IPS DF 19.7 (cell line): Measurements from ENCODE around the gene CHST11.

Source experiments
- DNase-seq: peaks from one replicate; pipeline ENCODE4 v3.0.0-alpha.2; 2013; ENCODE audit warnings: low read depth, low spot score

CHST11 gene

GRCh38 chr12:104456417-104456949, at the start of gene CHST11:
Gene CHST11 (plus strand): TSS chr12:104456948.
- peak; percentile 75 for DNase-seq

- DNase-seq: no peak
Measured at GRCh38 chr12:104407438-104407837, 49.3 kb upstream of the CHST11 start.

- no peak for DNase-seq
Measured at GRCh38 chr12:104407922-104408321, 48.8 kb upstream of the CHST11 start.

- no peak for DNase-seq
Measured at GRCh38 chr12:104410326-104410725, 46.4 kb upstream of the CHST11 start.

- DNase-seq: no peak
Measured at GRCh38 chr12:104410786-104411185, 46.0 kb upstream of the CHST11 start.

- no peak for DNase-seq
Measured at GRCh38 chr12:104411826-104412641, 44.7 kb upstream of the CHST11 start.

- DNase-seq: no peak
Measured at GRCh38 chr12:104412681-104413080, 44.1 kb upstream of the CHST11 start.

- no peak for DNase-seq
Measured at GRCh38 chr12:104413330-104413729, 43.4 kb upstream of the CHST11 start.

- peak; percentile 78 for DNase-seq
Measured at GRCh38 chr12:104414581-104415341, 42.0 kb upstream of the CHST11 start.

- no peak for DNase-seq
Measured at GRCh38 chr12:104415342-104415980, 41.3 kb upstream of the CHST11 start.

GRCh38 chr12:104416136-104416535, 40.6 kb upstream of the CHST11 start:
- DNase-seq: no peak

GRCh38 chr12:104416585-104416984, 40.2 kb upstream of the CHST11 start:
- no peak for DNase-seq

- DNase-seq: no peak
Measured at GRCh38 chr12:104419717-104420116, 37.0 kb upstream of the CHST11 start.

- DNase-seq: no peak
Measured at GRCh38 chr12:104420868-104421267, 35.9 kb upstream of the CHST11 start.

GRCh38 chr12:104421343-104421742, 35.4 kb upstream of the CHST11 start:
- DNase-seq: no peak

GRCh38 chr12:104422441-104422840, 34.3 kb upstream of the CHST11 start:
- DNase-seq: no peak

- DNase-seq: no peak
Measured at GRCh38 chr12:104423273-104423672, 33.5 kb upstream of the CHST11 start.

GRCh38 chr12:104423809-104424208, 32.9 kb upstream of the CHST11 start:
- DNase-seq: no peak

GRCh38 chr12:104424955-104425354, 31.8 kb upstream of the CHST11 start:
- no peak for DNase-seq

- no peak for DNase-seq
Measured at GRCh38 chr12:104425614-104426013, 31.1 kb upstream of the CHST11 start.

GRCh38 chr12:104426926-104427546, 29.7 kb upstream of the CHST11 start:
- DNase-seq: no peak

- DNase-seq: no peak
Measured at GRCh38 chr12:104427547-104427938, 29.2 kb upstream of the CHST11 start.
